G401.6 (cell line): ENCODE results near the gene RENBP.

Source experiments
- FAIRE-seq: peaks from 2 replicates; lab custom pipeline; 2012; peaks lifted over from hg19 to GRCh38; lab: Jason Lieb, UNC

Gene RENBP

DNA sequence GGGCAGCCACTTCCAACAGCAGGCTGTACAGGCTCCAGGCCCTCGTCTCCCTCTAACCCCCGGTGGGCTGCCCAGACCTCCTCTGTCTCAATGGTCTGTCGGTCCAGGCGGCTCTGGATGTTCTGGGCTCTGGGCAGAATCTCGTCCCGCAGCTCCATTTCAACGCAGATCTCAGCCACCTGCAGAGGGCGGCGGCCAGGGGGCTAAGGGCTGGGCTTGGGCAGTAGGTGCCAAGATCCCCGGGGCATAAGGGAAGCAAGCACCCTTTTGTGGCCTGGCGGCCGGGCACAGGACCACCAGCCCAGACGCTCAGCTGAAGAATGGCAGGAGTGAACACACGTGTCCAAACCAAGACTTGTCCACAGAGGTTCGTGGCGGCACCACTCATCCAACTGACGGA is 30.7 kb downstream of the RENBP start:
- FAIRE-seq: no peak

- FAIRE-seq: no peak
Measured at GRCh38 chrX:153913211-153913610, 31.2 kb downstream of the RENBP start.

GRCh38 chrX:153911798-153912197 is 32.6 kb downstream of the RENBP start:
- FAIRE-seq: no peak

DNA sequence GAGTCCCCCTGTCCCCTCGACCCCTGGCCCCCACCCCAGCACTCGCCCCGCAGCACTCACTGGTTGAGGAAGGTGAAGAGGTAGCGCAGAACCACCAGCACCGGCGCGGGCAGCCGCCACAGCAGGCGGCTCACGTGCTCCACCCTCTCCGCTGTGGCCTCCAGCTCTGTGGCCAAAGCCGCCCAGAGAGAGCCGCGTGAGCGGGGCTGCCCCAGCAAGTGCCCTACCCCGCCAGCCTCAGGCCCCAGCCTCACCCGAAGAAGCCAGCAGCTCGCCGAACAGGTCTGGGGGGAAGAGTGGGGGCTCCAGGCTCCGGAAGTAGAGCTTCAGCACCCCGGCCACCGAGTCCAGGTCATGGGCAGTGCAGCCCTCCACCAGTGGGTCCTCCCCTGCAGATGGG is 34.0 kb downstream of the RENBP start:
- no peak for FAIRE-seq

GRCh38 chrX:153909980-153910360 is 34.5 kb downstream of the RENBP start:
- FAIRE-seq: no peak

GRCh38 chrX:153909024-153909979 is 35.1 kb downstream of the RENBP start:
- FAIRE-seq: peak; percentile 58

- no peak for FAIRE-seq
Measured at GRCh38 chrX:153908219-153908860, 36.1 kb downstream of the RENBP start.

GRCh38 chrX:153907456-153907855 is 37.0 kb downstream of the RENBP start:
- FAIRE-seq: no peak

DNA sequence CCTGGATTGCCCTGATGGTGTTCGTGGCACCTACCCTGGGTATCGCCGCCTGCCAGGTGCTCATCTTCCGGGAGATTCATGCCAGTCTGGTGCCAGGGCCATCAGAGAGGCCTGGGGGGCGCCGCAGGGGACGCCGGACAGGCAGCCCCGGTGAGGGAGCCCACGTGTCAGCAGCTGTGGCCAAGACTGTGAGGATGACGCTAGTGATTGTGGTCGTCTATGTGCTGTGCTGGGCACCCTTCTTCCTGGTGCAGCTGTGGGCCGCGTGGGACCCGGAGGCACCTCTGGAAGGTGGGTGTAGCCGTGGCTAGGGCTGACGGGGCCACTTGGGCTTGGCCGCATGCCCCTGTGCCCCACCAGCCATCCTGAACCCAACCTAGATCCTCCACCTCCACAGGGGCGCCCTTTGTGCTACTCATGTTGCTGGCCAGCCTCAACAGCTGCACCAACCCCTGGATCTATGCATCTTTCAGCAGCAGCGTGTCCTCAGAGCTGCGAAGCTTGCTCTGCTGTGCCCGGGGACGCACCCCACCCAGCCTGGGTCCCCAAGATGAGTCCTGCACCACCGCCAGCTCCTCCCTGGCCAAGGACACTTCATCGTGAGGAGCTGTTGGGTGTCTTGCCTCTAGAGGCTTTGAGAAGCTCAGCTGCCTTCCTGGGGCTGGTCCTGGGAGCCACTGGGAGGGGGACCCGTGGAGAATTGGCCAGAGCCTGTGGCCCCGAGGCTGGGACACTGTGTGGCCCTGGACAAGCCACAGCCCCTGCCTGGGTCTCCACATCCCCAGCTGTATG is 38.1 kb downstream of the RENBP start:
- no peak for FAIRE-seq

- no peak for FAIRE-seq
Measured at GRCh38 chrX:153905481-153906095, 38.9 kb downstream of the RENBP start.

DNA sequence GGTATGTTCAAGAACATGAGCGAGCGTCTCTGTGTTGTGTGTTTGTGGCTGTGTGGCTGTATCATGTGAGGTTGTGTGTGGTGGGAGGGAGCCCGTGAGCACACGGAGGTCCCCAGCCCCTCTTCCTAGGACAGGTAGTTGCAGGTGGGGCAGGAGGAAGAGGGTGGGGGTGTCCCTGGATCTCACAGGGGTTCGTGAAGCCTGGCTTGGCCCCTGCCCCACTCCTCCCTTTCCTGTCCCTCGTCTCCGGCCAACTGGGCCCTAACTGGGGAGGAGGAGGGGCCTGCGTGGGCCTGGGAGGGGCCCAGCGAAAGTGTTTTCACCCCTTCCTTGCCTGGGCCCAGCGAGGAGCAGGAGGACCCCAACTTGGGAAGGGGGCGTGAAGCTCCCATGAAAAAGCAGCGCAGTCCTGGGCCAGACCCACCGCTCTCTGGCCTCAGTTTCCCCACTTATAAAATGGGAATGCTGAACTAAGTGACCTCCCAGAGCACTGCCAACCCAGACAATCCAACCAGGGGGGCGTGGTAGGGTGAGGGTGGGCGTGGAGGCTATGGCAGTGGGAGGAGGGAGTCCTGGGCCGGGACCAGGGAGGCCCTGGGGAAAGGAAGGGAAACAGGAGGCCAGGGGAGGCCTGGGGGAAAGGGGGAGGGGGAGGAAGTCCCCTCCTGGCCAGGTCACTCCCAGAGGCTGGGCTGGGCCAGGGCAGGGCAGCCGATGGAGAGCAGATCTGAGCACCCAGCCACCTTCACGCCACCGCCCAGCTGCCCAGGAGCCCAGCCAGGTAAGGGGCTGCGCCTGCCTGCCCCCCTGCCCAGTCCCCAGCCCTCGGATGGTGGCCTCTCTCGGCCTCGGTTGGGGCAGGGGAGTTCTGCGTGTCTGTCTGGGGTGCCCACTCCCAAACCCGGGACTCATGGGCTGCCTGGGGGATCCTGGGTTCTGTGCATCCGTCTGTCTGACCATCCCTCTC is 40.2 kb downstream of the RENBP start, which contains the start of gene AVPR2:
AVPR2 (plus strand) TSS at position 683 of the 967 bp plus-strand sequence. CDS start 473 bp downstream, outside the sequence.
- FAIRE-seq: no peak

DNA sequence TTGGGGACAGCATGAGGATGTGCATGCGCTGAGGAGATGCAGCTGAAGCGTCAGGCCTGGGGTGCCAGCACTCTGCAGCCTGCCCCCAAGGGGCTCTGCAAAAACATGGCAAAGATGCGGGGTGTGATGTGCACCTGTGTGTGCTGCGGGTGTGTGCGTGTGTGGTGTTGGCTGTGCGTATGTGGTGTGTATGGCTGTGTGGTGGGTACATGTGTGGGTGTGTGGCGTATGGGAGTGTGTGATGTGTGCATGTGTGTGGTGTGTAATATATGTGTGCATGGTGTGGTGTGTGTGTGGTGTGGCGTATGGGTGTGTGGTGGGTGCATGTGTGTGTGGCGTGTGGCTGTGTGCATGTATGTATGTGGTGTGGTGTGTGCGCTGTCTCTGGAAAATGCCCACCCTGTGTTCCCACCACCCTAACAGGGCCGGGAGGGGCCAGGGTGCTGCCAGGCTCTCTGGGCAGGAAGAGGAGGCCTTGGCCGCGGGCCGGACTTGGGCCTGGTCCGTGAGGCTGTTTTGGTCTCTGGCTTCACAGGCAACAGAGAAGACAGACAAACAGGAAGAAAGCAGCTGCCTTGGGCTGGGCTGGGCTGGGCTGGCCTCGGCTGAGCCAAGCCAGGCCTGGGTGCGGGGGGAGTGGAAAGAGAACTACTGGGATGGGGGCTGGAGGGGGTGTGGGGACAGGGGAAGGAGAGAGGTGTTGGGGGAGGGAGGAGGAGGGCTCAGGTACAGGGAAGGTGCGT is 41.0 kb downstream of the RENBP start:
- no peak for FAIRE-seq

GRCh38 chrX:153902385-153902784 is 42.1 kb downstream of the RENBP start:
- no peak for FAIRE-seq

DNA sequence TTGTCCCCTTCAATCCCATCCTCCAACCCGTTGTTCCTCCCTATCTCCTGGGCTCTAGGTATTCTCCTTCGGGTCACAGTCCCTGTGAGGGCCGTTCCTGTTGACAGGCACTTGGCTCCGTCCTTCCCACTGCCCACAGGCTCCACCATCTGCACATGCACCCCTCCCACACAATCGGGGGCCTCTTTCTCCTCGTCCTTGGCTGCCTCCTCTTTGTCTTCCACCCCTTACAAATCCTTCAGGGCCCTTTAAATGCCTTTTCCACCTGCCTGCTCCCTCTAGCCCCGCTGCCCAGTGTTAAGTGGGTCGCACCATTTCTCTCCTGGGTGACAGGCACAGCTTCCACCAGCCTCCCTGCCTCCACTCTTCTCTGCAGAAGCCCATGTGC is 42.7 kb downstream of the RENBP start:
- no peak for FAIRE-seq

- peak; percentile 87 for FAIRE-seq
Measured at GRCh38 chrX:153900831-153901752, 43.4 kb downstream of the RENBP start.

DNA sequence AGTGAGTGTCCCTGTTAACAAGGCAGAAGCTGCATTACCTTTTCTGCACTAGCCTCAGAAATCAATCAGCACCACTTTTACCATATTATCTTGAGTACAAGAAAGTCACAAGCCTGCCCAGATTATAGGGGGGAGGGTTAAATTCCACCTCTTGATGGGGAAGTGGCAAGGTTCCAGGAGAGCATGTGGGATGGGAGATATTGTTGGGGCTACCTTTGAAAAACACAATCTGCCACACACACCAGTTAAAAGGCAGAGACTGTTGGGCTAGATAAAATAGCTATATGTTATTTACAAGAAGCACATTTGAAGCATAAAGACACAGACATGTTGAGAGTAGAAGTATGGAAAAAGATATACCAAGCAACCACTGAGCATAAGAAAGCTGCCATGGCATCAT is 46.5 kb downstream of the RENBP start:
- no peak for FAIRE-seq

- no peak for FAIRE-seq
Measured at GRCh38 chrX:153889123-153889522, 55.3 kb downstream of the RENBP start.

DNA sequence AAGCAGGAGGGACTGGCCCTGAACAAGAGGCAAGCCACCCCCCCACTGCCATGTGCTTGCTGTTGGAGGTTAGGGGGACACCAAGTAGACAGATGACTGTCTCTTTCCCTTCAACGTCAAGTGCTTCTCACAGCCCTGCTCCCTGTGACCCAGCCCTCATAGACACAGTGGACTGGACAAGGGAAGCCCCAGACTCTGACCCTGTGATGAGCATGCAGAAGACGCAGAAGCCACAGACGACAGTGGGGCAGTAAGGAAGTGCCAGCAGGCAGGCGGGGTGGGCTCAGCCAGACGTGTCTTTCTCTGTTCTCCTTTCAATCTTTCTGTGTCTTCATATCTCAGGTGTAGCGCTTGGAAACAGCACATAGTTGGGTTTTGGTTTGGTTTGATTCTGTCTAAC is 56.1 kb downstream of the RENBP start:
- FAIRE-seq: no peak

GRCh38 chrX:153887385-153887784 is 57.1 kb downstream of the RENBP start:
- no peak for FAIRE-seq
